Hepatocyte (in vitro differentiated cells): ENCODE data around the gene PAFAH1B2.

Source experiments
- CTCF ChIP-seq: fragments of 200-600 bp; sonication (generic); IDR thresholded peaks from 2 replicates; pipeline ENCODE4 v1.5.1; 2016; ENCODE audit warnings: antibody characterized with exemption, mild to moderate bottlenecking; ENCODE audit not compliant: poor library complexity
- EZH2 ChIP-seq: fragments of 200-600 bp; sonication (generic); IDR thresholded peaks from 2 replicates; pipeline ENCODE4 v1.6.1; 2016; ENCODE audit warnings: antibody characterized with exemption, mild to moderate bottlenecking, borderline replicate concordance
- EZH2phosphoT487 ChIP-seq: fragments of 200-600 bp; sonication (generic); IDR thresholded peaks from one replicate; pipeline ENCODE4 v1.6.1; 2018; ENCODE audit warnings: antibody characterized with exemption, mild to moderate bottlenecking, low read depth, moderate library complexity; ENCODE audit not compliant: unreplicated experiment, severe bottlenecking

DNA sequence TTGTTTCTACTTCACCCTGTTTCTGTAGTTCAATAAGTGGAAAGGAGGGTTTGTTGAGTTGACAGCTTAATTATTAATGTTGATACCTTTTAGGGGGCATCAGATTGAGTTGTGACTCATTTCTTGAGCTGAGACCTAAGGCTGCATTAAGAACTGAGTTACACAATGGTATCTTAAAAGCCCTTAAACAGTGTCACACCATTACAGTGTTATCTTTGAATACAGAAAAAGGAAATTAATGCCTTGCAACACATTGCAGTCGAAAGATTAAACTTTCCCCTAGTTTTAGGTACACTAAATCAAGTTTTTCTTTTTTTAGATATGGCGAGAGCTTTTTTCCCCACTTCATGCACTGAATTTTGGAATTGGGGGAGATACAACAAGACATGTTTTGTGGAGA is 16.7 kb downstream of the PAFAH1B2 start:
- no peak for TF ChIP-seq EZH2phosphoT487
- TF ChIP-seq CTCF, result no peak
- TF ChIP-seq EZH2, result no peak
